GM19324 (cell line): ENCODE data around the gene CYP26A1.

Experiments used
- ATAC-seq: cut with Tn5 transposase; IDR thresholded peaks from one replicate; pipeline ENCODE4 v1.9.1; 2021; ENCODE audit warnings: mild to moderate bottlenecking, moderate library complexity; ENCODE audit not compliant: unreplicated experiment, low FRiP score

The CYP26A1 gene

GRCh38 chr10:93064874-93065660 lies 8.6 kb upstream of the CYP26A1 start:
- no peak for ATAC-seq

GRCh38 chr10:93065675-93066543 lies 7.8 kb upstream of the CYP26A1 start:
- ATAC-seq, result no peak

- ATAC-seq, result no peak
Observed at GRCh38 chr10:93066544-93066913, 7.2 kb upstream of the CYP26A1 start.

DNA sequence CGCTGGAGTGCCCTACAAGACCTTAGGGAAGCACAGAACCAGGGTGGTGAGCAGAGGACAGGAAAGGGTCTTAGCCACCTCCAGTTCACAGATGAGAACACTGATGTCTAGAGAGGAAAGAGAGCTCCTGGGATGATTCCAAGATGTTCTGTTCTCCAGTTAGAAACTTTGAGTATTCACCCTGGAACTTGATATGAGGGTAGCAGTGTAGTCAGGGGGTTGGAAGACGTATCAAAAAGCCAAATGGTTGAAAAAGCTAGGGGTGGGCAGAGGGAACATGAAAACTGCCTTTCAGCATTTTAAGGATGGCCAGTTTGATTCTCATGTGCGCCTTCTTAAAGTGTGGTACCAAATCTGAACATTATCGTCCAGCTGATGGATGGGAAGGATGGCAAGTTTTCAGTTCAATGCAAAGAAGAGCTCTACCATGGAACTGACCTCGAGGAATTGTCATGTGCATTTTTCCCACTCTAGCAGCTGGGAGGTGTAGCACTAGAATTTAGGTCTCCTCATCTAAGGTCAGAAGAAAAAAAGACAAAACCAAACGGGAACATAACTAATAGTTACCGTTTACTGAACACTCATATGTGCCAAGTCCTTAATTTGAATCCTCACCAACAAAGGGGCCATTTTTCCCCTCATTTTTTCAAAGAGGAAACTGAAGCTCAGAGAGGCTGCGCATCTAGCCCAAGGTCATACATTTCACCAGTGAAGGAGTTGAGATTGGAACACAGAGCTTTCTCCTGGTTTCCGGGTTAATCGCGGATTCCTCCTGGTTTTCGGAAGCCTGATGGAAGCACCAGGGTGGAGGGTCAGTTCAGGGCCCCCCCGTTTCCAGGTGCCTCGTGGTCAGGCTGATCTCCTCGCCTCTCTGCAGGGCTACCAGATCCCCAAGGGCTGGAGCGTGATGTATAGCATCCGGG lies 6.0 kb upstream of the CYP26A1 start:
- no peak for ATAC-seq

DNA sequence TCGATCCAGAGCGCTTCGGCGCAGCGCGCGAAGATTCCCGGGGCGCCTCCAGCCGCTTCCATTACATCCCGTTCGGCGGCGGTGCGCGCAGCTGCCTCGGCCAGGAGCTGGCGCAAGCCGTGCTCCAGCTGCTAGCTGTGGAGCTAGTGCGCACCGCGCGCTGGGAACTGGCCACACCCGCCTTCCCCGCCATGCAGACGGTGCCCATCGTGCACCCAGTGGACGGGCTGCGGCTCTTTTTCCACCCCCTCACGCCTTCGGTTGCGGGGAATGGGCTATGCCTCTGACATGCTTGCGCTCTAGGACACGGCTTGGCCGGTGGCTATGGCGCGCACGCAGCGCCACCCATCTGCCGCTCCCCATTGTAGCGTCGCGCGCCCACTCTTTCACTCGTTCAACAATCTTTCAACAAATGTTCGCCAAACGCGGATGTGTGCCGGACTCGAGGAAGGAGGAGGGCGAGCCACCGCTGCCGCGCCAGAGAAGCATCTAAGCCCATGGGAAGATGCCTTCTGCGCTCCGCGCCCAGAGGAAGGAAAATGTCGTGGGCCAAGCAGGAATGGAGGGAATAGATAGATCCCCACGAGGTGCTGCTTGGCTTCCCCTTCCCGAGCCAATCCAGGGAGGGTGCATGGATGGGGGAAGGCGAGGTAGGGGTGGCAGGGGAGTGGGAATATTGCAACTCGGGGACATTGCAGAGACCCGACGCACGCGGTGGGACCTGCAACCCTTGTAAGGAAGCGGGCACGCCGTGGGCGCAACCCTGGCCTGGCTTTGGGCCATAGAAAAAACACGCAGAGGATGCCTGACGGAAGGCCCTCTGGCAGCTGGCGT lies 5.1 kb upstream of the CYP26A1 start:
- ATAC-seq, result no peak

DNA sequence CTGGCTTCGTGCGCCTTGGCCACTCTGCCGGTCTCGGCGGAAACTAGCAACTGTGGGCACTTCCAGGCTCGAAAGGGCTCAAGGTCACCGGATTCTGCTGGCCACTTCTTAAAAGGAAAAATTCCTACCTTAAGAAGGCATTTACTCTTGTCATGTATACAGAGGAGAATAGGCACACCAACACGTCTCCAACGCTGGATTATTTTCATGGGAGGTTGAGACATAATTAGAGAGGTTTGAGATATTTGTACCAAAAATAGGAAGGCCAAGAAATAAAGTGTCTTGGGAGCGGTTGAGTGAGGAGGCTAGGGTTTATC lies 4.5 kb upstream of the CYP26A1 start:
- ATAC-seq, result no peak

GRCh38 chr10:93070378-93071176 lies 3.1 kb upstream of the CYP26A1 start:
- no peak for ATAC-seq

DNA sequence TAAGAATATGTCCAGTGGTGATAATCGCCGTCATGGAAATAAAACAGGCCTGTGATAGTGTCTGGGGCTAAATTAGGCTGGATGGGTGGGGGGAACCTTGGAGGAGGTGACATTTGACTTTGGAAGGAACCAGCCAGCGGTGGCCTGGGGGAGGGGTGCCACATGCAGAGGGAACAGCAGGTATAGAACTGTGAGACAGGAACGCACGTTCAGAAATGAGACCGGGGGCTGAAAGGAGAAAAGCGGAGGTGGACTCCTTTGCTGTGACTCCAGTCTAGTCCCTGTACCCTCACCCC lies 2.6 kb upstream of the CYP26A1 start:
- no peak for ATAC-seq

GRCh38 chr10:93071674-93072224 lies 1.9 kb upstream of the CYP26A1 start:
- no peak for ATAC-seq

GRCh38 chr10:93072225-93072712 lies 1.4 kb upstream of the CYP26A1 start:
- no peak for ATAC-seq

- no peak for ATAC-seq
Observed at GRCh38 chr10:93072713-93073538, 767 bp upstream of the CYP26A1 start.

- ATAC-seq, result no peak
Observed at GRCh38 chr10:93074147-93074596, 479 bp downstream of the CYP26A1 start.

DNA sequence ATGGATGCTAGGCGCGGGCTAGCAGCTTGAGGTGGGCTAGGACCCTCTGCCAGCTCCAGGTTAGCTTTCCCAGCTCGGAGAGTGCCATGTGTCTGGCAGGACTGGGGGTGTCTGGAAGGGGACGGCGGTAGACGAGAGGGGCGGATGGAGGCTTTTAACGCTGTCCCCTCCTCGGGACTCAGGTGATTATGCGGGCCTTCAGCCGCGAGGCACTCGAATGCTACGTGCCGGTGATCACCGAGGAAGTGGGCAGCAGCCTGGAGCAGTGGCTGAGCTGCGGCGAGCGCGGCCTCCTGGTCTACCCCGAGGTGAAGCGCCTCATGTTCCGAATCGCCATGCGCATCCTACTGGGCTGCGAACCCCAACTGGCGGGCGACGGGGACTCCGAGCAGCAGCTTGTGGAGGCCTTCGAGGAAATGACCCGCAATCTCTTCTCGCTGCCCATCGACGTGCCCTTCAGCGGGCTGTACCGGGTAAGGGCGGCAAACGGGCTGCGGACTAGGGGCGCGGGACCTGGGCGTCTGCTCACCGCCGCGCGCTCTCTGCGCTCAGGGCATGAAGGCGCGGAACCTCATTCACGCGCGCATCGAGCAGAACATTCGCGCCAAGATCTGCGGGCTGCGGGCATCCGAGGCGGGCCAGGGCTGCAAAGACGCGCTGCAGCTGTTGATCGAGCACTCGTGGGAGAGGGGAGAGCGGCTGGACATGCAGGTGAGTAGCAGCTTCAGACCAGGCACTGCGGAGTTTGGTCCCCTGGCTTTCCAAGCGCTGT lies 1.1 kb downstream of the CYP26A1 start:
- no peak for ATAC-seq

DNA sequence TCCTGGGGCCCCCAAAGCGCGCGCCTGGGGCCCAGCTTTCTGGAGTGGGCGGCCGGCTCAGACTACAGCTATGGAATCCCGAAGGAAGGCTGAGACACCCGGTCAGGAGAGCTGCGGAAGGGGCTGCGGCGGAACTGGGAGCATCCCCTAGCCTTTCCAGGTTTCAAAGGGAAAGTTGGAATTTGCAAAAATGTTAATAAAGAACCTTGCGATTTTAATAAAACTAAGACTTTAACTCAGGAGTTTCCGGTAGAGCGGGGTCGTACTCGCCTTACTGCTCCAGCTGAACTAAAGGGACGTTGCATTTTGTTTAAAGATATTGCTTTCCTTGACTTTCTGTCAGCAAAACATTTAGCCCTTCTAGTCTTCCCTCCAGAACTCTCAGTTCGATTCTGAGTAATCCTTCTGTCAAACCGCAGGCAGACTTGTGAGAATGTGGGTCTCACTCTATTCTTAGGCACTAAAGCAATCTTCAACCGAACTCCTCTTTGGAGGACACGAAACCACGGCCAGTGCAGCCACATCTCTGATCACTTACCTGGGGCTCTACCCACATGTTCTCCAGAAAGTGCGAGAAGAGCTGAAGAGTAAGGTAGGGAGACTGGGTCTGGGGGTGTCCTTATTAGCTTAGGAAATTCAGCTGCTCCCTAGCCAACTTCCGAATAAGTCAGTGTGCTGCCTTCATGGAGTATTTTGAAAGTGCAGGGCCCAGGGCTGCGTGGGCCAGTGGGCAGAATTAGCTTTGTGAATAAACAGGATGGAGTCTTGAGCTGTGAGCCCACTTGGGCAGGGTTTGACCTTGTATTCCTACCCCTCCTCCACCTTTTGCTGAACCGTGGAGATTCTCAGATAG lies 1.9 kb downstream of the CYP26A1 start:
- ATAC-seq, result no peak

GRCh38 chr10:93076871-93077270 lies 3.2 kb downstream of the CYP26A1 start:
- no peak for ATAC-seq

DNA sequence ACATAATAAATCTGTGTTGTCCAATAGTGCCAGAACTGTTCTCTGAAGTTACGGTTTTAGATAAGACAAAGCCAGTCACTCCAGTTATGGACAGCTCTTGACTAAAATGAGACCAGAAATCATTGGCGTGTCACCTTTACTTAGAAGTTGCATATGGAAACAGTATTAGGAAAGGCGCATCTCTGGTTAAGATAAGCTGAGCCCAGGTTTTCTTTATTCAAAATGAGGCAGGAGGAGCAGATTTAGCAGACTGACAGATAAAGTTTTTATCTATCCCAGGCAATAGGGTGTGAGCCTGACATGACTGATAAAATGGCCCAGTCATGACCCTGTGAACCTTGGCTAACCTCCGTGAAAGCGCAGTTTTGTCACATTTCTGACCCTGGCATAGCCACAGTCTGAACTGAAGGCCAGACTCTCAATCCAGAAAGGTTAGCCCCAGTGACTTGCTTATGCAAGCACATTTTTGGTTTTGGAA lies 4.2 kb downstream of the CYP26A1 start:
- no peak for ATAC-seq
